ENCODE data around the gene TRA2B.

TRA2B gene

DNA sequence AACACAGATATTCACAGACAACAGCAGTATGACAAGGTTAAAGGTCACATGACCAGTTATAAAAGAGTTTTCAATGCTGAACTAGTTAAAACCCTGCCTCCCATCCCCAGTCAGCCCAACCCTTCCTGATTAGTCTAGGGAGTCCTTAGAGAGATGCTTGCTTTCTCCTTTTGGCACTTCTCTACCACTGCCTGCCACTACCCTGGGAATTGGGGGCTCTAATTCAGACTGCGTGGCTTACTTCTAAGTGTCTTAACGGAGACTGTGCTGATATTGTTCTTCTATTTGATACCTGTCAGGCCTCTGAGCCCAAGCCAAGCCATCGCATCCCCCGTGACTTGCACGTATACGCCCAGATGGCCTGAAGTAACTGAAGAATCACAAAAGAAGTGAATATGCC, 11.7 kb upstream of the TRA2B start:
- no peak for FAIRE-seq

GRCh38 chr3:185948292-185948691, 10.5 kb upstream of the TRA2B start:
- FAIRE-seq, result no peak

GRCh38 chr3:185943760-185944106, 5.9 kb upstream of the TRA2B start:
- FAIRE-seq, result no peak

GRCh38 chr3:185942907-185943759, 5.3 kb upstream of the TRA2B start:
- peak; percentile 25 for FAIRE-seq

DNA sequence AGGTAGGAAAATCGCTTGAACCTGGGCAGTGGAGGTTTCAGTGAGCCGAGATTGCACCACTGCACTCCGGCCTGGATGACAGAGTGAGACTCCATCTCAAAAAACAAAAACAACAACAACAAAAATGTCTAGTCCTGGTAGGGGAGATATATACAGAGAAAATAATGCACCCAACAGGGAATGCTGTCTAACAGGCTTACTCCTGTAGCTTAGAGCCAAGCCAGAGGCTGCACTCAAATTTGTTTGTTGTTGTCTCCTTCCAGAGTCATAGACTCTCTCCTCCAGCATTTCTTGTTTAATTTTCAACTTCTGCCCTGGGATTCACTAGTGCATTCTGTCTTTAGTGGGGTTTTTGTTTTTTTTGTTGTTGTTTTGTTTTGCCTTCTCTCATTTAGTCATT, 4.6 kb upstream of the TRA2B start:
- FAIRE-seq, result no peak

- no peak for FAIRE-seq
Observed at GRCh38 chr3:185940951-185941350, 3.1 kb upstream of the TRA2B start.

DNA sequence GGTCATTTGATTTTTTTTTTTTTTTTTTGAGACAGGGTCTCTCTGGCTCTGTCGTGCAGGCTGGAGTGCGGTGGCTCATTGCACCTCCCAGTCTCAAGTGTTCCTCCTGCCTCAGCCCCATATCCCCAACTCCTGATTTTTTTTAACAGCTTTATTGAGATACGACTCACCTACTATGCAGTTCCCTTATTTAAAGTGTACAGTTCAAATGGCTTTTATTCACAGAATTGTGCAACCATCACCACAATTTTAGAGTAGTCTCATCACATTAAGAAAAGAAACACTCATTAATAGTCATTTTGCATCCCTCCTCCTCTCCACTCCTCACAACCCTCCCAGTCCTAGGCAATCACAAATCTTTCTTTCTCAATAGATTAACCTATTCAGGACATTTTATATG, 1.9 kb upstream of the TRA2B start:
- no peak for FAIRE-seq

DNA sequence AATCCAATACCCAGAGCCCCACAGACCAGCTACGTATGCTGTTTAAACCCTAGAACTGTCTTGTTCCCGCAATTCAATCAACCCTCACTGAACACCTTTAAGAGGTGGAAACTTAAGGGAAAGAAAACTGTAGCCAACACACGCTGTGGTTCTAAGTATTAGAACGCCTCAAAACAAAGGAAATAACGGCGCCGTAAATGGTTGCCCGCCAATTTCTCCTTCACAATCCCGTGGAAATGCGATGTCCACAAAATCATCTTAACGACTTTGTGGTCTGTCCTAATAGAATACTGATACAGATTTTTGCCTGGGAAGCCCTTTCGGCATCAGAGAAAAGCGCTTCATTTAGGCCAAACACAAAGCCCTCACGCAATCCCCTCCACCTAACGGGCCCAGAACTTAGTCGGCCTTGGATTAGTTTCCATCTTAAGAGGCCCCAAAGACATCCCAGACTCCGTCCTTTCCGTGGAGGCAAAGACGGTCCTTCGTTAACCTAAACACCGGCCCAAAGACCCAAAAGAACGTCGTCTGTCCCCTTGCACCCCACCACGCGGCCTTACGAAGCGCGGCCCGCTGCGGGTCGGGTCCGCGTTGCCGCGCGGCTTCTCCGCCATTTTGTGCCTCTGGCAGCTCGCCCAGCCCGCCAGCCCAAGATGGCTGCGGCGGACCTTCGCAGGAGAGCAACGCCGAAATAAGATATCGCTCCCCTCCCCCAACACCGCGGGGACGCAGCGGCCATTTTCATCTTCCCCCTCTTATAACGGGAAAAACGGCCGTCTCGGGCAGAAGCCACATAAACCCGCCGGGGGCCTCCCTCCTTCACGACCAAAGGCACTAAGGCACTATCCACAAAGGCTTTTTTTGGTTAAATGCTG, 763 bp downstream of the TRA2B start:
- peak; percentile 19 for FAIRE-seq

GRCh38 chr3:185936273-185936629, 1.6 kb downstream of the TRA2B start:
- FAIRE-seq, result no peak

DNA sequence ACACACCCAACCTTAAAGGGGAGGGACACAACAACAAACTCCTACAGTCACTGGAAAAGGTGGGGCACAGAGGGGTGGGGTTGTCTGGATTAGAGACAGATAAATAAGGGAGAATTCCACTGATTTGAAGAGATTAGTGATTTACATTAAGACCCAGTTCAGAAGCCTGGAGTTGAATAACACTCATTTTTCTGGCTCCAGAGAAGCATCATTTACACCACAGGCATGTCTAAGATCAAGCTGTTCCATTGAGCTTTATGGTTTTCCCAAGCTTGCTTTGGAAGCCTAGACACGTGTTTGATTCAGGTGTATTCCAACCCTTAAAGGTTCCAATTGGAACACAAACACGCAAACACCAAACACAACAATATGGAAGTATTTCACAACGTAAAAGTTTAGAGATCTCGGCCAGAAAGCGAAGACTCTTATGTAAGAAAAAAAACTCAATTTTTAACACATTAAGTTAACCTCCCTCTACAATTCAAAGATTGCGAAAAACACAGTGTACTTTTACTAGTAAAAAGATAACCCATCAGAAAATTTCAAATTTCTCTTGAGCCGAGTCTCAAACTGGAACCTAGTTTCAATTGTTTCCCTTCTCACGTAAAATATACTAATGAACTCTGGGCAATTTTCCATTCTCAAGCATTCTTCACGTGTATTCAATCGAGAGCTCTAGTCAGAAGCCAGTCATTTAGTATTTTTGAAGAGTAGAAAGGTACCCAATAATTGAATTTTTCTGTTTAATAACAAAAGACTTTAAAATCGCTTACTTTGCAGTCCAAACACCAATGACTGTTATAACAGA, 2.1 kb downstream of the TRA2B start:
- no peak for FAIRE-seq

DNA sequence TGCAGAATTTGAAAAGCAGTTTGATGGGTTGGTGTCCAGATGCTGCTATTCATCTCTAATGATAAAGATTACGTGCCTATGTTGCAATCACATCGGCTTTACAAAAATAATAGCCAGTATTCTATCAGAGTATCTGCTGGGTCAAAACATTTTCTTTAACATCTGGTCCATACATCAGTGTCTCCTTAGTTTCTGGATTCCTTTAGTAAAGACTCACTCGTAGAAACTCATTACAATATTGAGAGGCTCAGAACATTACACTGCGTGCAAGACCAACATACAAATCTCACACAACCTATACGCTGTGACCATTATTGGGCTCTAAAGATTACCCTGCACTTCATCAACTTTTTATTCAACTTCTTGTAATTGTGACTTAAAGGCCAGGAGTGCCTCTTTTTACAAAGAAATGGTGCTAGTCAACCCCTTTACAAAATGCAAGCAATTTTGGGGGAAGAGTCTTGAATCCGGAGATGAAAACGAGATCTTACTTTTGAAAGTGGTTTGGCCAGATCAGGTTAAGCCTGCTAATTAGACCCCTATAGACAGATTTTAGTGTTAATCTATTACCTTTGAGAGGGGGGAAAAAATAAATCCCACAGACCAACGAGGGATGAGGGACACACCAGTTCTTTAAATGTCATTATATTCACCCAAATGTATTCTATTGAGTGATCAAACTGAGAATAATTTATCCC, 2.9 kb downstream of the TRA2B start:
- no peak for FAIRE-seq

DNA sequence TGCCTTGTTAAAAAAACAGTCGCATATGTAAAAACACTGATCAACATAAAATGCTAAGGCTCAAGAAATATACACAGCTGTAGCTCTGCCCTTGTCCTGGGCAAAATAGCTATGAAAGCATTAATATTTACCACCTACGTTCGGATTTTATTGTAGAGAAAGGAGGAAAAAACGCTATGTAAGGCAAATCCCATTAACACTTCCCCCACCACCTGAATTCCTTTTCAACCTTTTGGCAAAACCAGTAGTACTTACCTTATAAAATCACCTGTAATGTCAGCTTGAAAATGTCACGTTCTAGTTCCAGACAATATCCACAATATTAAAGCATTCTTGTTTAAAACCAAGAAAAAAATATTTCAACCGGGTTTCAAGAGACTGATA, 3.6 kb downstream of the TRA2B start:
- FAIRE-seq, result no peak

- FAIRE-seq, result no peak
Observed at GRCh38 chr3:185933374-185934173, 4.2 kb downstream of the TRA2B start.

DNA sequence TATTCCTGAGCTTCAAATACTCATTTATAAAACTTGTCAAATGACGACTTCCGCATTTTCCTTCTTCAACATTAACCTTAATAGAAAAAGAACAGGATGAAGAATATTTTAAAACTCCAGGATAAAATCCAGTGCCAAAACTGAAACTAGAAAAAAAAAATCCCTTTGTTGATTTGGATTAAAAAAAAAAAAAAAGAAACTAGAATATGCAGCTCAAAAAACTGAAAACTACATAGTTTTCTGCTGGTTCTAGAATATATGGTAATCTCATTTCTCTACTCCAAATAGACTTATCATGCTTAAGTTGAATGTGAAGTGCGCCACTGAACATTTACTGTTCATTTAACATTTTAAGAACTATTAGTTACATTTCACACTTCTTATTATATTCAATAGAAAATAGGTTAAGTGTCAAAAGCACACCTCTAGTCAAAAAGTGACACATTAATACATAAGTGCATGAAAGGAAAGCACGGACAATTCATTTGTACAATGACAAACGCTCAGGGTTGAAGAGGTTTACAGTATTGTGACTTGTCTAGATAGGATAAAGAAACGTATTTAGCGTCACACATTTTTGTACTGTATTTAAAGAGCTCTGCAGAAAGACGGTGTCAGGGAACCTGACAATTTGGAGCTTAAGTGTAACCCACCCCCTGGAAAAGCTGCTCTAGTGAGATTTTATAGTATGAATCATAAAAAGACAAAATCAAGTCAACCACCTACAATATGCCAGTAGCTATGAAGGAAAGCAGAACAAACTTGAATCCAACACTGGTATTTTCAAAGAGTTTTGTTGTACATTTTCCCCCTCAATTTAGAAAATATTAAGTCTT, 5.8 kb downstream of the TRA2B start:
- peak; percentile 42 for FAIRE-seq

- FAIRE-seq, result no peak
Observed at GRCh38 chr3:185930393-185931107, 7.3 kb downstream of the TRA2B start.

DNA sequence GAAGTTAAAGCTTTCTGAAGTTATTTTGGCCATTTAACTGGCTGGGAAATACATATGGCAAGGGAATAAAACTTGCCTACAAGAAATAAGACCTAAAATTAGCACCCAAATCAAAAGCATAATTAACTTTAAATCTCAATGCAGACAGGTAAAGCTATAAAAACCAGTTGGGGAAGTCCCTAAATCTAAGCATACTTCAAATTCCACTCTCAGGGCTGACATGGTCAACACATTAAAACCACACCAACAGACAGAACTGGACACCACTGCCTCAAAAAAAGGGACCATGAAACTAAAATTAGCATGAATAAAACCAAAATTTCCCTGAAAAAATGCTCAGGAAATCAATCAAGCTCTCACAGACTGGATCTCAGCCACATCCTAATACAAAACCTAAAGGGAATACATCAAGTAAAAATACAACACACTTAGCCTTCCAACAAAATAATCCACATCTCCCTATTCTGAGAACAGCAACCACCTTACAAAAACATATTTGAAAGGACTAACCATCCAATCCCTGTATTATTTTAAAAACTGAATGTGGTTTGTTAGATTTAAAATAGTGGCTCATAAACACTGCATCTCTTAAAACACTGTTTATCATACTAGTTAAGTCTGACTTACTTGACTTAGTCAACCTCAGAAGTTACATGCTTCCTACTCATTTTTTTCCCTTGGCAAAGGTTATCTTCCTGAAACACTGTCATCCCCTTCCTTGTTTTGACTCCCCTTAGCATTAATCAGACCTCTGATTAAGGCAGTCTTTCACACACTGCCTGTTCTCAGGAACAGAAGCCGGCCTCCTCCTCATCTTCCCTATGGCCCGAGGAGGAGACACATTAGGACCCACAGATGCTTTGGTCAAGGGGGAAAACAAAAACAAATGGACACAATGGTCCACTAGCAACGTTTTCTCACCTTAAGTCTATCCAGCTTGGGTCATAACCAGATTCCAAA, 8.3 kb downstream of the TRA2B start:
- FAIRE-seq, result no peak

DNA sequence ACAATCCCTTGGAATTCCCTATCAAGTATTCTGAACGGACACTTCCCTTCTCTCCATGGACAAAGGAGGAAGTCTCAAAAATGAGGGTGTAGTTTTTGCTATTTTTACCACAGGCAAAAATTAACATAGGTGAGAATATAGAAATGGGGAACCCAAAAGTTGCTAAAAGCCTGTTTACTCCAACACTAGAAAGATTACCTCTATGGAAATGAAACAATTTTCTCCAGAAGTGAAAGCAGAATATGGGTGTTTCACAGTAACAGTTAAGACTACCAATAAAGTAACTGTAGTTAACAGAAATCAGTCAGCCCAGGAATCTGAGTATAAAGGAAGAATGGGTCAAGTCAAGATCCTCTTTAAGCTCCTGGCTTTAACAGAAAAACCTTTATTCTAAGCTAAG, 9.3 kb downstream of the TRA2B start:
- no peak for FAIRE-seq

DNA sequence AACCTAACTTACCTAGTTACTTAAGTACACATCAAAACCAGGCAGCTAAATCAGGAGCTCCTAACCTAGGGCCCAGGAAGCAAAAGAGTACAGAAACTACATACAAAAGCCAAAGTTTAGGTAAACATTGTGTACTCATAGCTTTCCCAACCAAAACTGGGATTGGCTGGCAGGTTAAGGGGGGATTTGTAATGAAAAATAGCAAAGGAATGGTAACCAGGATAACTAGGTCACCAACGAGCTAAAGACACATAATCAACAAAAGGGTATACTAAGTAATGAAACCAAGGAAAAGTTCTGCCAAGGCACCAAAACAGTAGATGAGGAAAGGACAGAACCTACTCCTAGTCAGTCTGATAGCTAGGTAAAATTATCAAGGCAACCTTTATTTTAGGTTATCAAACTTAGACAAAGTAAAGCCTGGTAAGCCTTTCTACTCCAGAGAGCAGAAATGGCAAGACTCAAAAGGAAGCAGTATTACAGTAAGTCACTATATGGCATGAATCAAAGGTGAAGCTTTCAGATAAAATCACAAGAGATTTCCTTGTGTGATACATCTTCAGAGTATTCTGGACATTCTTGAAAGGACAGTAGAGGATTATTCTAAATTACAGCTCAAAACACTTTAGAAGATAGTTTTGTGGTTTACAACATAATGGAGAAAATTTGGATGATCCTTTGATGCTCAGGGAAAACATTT, 10.2 kb downstream of the TRA2B start:
- no peak for FAIRE-seq

All from G401.6 (cell line).